ENCODE results near the gene SEC23IP. TPM values are rescaled to one million over a fixed set of nuclear protein-coding genes. Genes with fewer than 3 reads are reported as not detected.

Gene SEC23IP
- polyA plus RNA-seq (2012; ENCODE audit: low read depth, missing spikeins): 26.1 TPM

- DNase-seq (ENCODE audit: insufficient read length, low spot score): peak; percentile 75
- peak; percentile 98 for FAIRE-seq
- peak; percentile 43 for TF ChIP-seq TAF1 (IDR thresholded peaks at IDR 0.05; ENCODE audit: low read depth, low read length)
- TF ChIP-seq POU2F2 (IDR thresholded peaks at IDR 0.05; ENCODE audit: low read depth, low read length): peak; percentile 67
- peak; percentile 91 for TF ChIP-seq POLR2AphosphoS5 (IDR thresholded peaks at IDR 0.05; ENCODE audit: low read depth, low read length)
- peak; percentile 85 for TF ChIP-seq POLR2A (IDR thresholded peaks at IDR 0.05; ENCODE audit: low read depth, low read length)
- peak; percentile 58; the same call in 1 of the 2 replicates for TF ChIP-seq SPI1 (IDR thresholded peaks at IDR 0.05; ENCODE audit: low read depth, low read length)
- TF ChIP-seq PAX5 (IDR thresholded peaks at IDR 0.05; ENCODE audit: insufficient read depth, low read length, severe bottlenecking): no peak
Measured at GRCh38 chr10:119892188-119893065, at the start of gene SEC23IP. SEC23IP (plus strand) TSS chr10:119892730; CDS start chr10:119892783, 53 bp downstream.

- no peak for TF ChIP-seq POLR2AphosphoS5 (IDR thresholded peaks at IDR 0.05; ENCODE audit: low read depth, low read length)
- no peak for TF ChIP-seq SPI1 (IDR thresholded peaks at IDR 0.05; ENCODE audit: low read depth, low read length)
- no peak for TF ChIP-seq POU2F2 (IDR thresholded peaks at IDR 0.05; ENCODE audit: low read depth, low read length)
- no peak for TF ChIP-seq PAX5 (IDR thresholded peaks at IDR 0.05; ENCODE audit: insufficient read depth, low read length, severe bottlenecking)
- no peak for TF ChIP-seq POLR2A (IDR thresholded peaks at IDR 0.05; ENCODE audit: low read depth, low read length)
- no peak for TF ChIP-seq TAF1 (IDR thresholded peaks at IDR 0.05; ENCODE audit: low read depth, low read length)
- FAIRE-seq: peak; percentile 74
- DNase-seq (ENCODE audit: insufficient read length, low spot score): no peak
Measured at GRCh38 chr10:119845656-119846055, 46.9 kb upstream of the SEC23IP start.

- FAIRE-seq: no peak
- TF ChIP-seq POU2F2 (IDR thresholded peaks at IDR 0.05; ENCODE audit: low read depth, low read length) (no peak), POLR2A (IDR thresholded peaks at IDR 0.05; ENCODE audit: low read depth, low read length) (no peak), TAF1 (IDR thresholded peaks at IDR 0.05; ENCODE audit: low read depth, low read length) (no peak), PAX5 (IDR thresholded peaks at IDR 0.05; ENCODE audit: insufficient read depth, low read length, severe bottlenecking) (no peak), POLR2AphosphoS5 (IDR thresholded peaks at IDR 0.05; ENCODE audit: low read depth, low read length) (no peak), SPI1 (IDR thresholded peaks at IDR 0.05; ENCODE audit: low read depth, low read length) (no peak)
- no peak for DNase-seq (ENCODE audit: insufficient read length, low spot score)
Measured at GRCh38 chr10:119849031-119849789, 43.3 kb upstream of the SEC23IP start.

GRCh38 chr10:119849944-119850343 is 42.6 kb upstream of the SEC23IP start:
- no peak for DNase-seq (ENCODE audit: insufficient read length, low spot score)
- FAIRE-seq: no peak
- TF ChIP-seq POLR2A (IDR thresholded peaks at IDR 0.05; ENCODE audit: low read depth, low read length): no peak
- TF ChIP-seq POLR2AphosphoS5 (IDR thresholded peaks at IDR 0.05; ENCODE audit: low read depth, low read length): no peak
- TF ChIP-seq PAX5 (IDR thresholded peaks at IDR 0.05; ENCODE audit: insufficient read depth, low read length, severe bottlenecking): no peak
- TF ChIP-seq TAF1 (IDR thresholded peaks at IDR 0.05; ENCODE audit: low read depth, low read length): no peak

GRCh38 chr10:119852277-119852676 is 40.3 kb upstream of the SEC23IP start:
- peak; percentile 23 for FAIRE-seq
- TF ChIP-seq POLR2A (IDR thresholded peaks at IDR 0.05; ENCODE audit: low read depth, low read length): no peak
- no peak for TF ChIP-seq TAF1 (IDR thresholded peaks at IDR 0.05; ENCODE audit: low read depth, low read length)
- TF ChIP-seq PAX5 (IDR thresholded peaks at IDR 0.05; ENCODE audit: insufficient read depth, low read length, severe bottlenecking): no peak
- TF ChIP-seq SPI1 (IDR thresholded peaks at IDR 0.05; ENCODE audit: low read depth, low read length): no peak
- no peak for TF ChIP-seq POLR2AphosphoS5 (IDR thresholded peaks at IDR 0.05; ENCODE audit: low read depth, low read length)
- no peak for TF ChIP-seq POU2F2 (IDR thresholded peaks at IDR 0.05; ENCODE audit: low read depth, low read length)
- no peak for DNase-seq (ENCODE audit: insufficient read length, low spot score)

- TF ChIP-seq POU2F2 (IDR thresholded peaks at IDR 0.05; ENCODE audit: low read depth, low read length): no peak
- TF ChIP-seq PAX5 (IDR thresholded peaks at IDR 0.05; ENCODE audit: insufficient read depth, low read length, severe bottlenecking): no peak
- no peak for TF ChIP-seq POLR2AphosphoS5 (IDR thresholded peaks at IDR 0.05; ENCODE audit: low read depth, low read length)
- no peak for TF ChIP-seq TAF1 (IDR thresholded peaks at IDR 0.05; ENCODE audit: low read depth, low read length)
- TF ChIP-seq SPI1 (IDR thresholded peaks at IDR 0.05; ENCODE audit: low read depth, low read length): no peak
- no peak for FAIRE-seq
- no peak for DNase-seq (ENCODE audit: insufficient read length, low spot score)
Measured at GRCh38 chr10:119852822-119853221, 39.7 kb upstream of the SEC23IP start.

GRCh38 chr10:119853574-119853973 is 39.0 kb upstream of the SEC23IP start:
- DNase-seq (ENCODE audit: insufficient read length, low spot score): no peak
- no peak for FAIRE-seq
- TF ChIP-seq PAX5 (IDR thresholded peaks at IDR 0.05; ENCODE audit: insufficient read depth, low read length, severe bottlenecking) (no peak), SPI1 (IDR thresholded peaks at IDR 0.05; ENCODE audit: low read depth, low read length) (no peak)

GRCh38 chr10:119858063-119858462 is 34.5 kb upstream of the SEC23IP start:
- no peak for FAIRE-seq
- TF ChIP-seq POLR2AphosphoS5 (IDR thresholded peaks at IDR 0.05; ENCODE audit: low read depth, low read length) (no peak), TAF1 (IDR thresholded peaks at IDR 0.05; ENCODE audit: low read depth, low read length) (no peak), PAX5 (IDR thresholded peaks at IDR 0.05; ENCODE audit: insufficient read depth, low read length, severe bottlenecking) (no peak), SPI1 (IDR thresholded peaks at IDR 0.05; ENCODE audit: low read depth, low read length) (no peak)

GRCh38 chr10:119859420-119860258 is 32.9 kb upstream of the SEC23IP start:
- FAIRE-seq: no peak
- TF ChIP-seq POU2F2 (IDR thresholded peaks at IDR 0.05; ENCODE audit: low read depth, low read length) (no peak), SPI1 (IDR thresholded peaks at IDR 0.05; ENCODE audit: low read depth, low read length) (no peak), POLR2AphosphoS5 (IDR thresholded peaks at IDR 0.05; ENCODE audit: low read depth, low read length) (no peak), PAX5 (IDR thresholded peaks at IDR 0.05; ENCODE audit: insufficient read depth, low read length, severe bottlenecking) (no peak), POLR2A (IDR thresholded peaks at IDR 0.05; ENCODE audit: low read depth, low read length) (no peak), TAF1 (IDR thresholded peaks at IDR 0.05; ENCODE audit: low read depth, low read length) (no peak)
- no peak for DNase-seq (ENCODE audit: insufficient read length, low spot score)

More at GRCh38 chr10:119858063-119858462, 34.5 kb upstream of the SEC23IP start:
- no peak for DNase-seq (ENCODE audit: insufficient read length, low spot score)

Measured in GM12891 (cell line).